ENCODE results near the gene WIPF2.

DNA sequence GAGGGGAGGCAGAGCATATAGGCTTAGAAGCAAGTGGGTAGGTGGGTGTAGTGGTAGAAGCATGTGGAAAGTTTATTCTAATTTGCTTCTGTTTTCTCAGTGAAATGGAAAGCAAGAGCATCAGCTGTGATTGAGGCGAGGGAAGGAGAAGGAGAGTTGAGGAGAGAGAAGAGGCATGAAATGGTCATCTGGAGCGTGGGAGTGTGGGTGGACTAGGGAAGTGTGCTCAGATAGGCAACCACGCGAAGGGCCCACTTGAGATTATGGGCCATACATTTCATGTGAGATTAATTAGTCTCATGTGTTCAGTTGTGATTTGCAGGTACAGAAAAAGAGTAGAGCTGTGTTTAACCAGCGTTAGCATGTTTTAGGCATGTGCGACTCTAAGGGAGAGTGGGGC lies 47.8 kb downstream of the WIPF2 start:
- TF ChIP-seq, protein P1, sequence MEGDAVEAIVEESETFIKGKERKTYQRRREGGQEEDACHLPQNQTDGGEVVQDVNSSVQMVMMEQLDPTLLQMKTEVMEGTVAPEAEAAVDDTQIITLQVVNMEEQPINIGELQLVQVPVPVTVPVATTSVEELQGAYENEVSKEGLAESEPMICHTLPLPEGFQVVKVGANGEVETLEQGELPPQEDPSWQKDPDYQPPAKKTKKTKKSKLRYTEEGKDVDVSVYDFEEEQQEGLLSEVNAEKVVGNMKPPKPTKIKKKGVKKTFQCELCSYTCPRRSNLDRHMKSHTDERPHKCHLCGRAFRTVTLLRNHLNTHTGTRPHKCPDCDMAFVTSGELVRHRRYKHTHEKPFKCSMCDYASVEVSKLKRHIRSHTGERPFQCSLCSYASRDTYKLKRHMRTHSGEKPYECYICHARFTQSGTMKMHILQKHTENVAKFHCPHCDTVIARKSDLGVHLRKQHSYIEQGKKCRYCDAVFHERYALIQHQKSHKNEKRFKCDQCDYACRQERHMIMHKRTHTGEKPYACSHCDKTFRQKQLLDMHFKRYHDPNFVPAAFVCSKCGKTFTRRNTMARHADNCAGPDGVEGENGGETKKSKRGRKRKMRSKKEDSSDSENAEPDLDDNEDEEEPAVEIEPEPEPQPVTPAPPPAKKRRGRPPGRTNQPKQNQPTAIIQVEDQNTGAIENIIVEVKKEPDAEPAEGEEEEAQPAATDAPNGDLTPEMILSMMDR (IDR thresholded peaks at IDR 0.05) = no peak
- TF ChIP-seq POLR2A (IDR thresholded peaks at IDR 0.05; ENCODE audit: low read length) (no peak), MAFK (IDR thresholded peaks at IDR 0.05; ENCODE audit: partially characterized antibody) (no peak), MAZ (IDR thresholded peaks at IDR 0.05; ENCODE audit: borderline replicate concordance, low read depth, low read length) (no peak), CHD2 (IDR thresholded peaks at IDR 0.05; ENCODE audit: low read length, partially characterized antibody) (no peak), RCOR1 (IDR thresholded peaks at IDR 0.05; ENCODE audit: low read depth, low read length) (no peak)
- TF ChIP-seq, protein P2, sequence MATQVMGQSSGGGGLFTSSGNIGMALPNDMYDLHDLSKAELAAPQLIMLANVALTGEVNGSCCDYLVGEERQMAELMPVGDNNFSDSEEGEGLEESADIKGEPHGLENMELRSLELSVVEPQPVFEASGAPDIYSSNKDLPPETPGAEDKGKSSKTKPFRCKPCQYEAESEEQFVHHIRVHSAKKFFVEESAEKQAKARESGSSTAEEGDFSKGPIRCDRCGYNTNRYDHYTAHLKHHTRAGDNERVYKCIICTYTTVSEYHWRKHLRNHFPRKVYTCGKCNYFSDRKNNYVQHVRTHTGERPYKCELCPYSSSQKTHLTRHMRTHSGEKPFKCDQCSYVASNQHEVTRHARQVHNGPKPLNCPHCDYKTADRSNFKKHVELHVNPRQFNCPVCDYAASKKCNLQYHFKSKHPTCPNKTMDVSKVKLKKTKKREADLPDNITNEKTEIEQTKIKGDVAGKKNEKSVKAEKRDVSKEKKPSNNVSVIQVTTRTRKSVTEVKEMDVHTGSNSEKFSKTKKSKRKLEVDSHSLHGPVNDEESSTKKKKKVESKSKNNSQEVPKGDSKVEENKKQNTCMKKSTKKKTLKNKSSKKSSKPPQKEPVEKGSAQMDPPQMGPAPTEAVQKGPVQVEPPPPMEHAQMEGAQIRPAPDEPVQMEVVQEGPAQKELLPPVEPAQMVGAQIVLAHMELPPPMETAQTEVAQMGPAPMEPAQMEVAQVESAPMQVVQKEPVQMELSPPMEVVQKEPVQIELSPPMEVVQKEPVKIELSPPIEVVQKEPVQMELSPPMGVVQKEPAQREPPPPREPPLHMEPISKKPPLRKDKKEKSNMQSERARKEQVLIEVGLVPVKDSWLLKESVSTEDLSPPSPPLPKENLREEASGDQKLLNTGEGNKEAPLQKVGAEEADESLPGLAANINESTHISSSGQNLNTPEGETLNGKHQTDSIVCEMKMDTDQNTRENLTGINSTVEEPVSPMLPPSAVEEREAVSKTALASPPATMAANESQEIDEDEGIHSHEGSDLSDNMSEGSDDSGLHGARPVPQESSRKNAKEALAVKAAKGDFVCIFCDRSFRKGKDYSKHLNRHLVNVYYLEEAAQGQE (IDR thresholded peaks at IDR 0.05) = no peak
- TF ChIP-seq, protein P3, sequence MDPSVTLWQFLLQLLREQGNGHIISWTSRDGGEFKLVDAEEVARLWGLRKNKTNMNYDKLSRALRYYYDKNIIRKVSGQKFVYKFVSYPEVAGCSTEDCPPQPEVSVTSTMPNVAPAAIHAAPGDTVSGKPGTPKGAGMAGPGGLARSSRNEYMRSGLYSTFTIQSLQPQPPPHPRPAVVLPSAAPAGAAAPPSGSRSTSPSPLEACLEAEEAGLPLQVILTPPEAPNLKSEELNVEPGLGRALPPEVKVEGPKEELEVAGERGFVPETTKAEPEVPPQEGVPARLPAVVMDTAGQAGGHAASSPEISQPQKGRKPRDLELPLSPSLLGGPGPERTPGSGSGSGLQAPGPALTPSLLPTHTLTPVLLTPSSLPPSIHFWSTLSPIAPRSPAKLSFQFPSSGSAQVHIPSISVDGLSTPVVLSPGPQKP (IDR thresholded peaks at IDR 0.05; ENCODE audit: low read depth, low read length) = no peak
